Measurements from ENCODE around the gene SLC24A3. TPM values are rescaled to one million over a fixed set of nuclear protein-coding genes. Genes with fewer than 3 reads are reported as not detected.

The SLC24A3 gene
- total and polyA plus RNA-seq, 11 donors: 0.26 to 3.9 (median 0.77) TPM

DNA sequence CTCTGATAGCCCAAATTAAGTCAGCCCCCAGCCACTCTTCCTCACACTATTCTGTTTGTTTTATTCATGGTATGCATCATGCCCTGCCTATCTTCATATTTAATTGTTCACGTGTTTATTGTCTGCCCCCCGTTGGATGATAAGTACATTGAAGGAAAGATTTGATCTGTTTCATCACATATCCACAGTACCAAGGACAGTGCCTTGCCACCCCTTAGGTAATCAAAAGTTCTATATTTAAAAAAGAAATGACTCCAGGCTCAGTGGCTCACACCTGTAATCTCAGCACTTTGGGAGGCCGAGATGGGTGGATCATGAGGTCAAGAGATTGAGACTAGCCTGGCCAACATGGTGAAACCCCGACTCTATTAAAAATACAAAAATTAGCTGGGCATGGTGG, 535.5 kb downstream of the SLC24A3 start:
- peaks cover 0 to 22% (median 2%) of the 10 kb centered on the region in 12 donors for H3K4me1 ChIP-seq

DNA sequence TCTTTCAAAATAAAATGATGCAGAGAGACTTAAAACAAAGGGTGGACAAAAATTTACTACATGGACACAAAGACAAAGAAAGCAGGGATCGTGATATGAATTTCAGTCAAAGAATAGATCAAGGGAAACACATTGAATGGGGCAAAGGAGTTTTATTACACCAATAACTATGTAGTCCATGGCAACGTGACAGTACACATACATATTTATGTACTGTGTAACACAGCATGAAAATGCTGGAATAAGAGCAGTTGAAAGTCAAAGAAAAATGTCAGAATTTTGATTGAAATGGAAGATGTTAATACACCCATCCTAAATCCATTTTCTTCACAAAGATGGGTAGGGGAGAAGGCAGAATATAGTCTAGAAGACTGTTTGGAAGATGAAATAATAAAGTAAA, 536.2 kb downstream of the SLC24A3 start:
- TF ChIP-seq, protein P1, sequence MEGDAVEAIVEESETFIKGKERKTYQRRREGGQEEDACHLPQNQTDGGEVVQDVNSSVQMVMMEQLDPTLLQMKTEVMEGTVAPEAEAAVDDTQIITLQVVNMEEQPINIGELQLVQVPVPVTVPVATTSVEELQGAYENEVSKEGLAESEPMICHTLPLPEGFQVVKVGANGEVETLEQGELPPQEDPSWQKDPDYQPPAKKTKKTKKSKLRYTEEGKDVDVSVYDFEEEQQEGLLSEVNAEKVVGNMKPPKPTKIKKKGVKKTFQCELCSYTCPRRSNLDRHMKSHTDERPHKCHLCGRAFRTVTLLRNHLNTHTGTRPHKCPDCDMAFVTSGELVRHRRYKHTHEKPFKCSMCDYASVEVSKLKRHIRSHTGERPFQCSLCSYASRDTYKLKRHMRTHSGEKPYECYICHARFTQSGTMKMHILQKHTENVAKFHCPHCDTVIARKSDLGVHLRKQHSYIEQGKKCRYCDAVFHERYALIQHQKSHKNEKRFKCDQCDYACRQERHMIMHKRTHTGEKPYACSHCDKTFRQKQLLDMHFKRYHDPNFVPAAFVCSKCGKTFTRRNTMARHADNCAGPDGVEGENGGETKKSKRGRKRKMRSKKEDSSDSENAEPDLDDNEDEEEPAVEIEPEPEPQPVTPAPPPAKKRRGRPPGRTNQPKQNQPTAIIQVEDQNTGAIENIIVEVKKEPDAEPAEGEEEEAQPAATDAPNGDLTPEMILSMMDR (IDR thresholded peaks at IDR 0.05): no peak
- TF ChIP-seq POLR2A (IDR thresholded peaks at IDR 0.05): no peak
- Histone ChIP-seq H3K27ac (no peak overlapping the region), H3K4me3 (no peak overlapping the region), H3K9me3 (peaks cover 0 to 8% (median 0%) of the 10 kb centered on the region in 12 donors), H3K27me3 (no peaks in the 10 kb centered on the region), H3K36me3 (no peaks in the 10 kb centered on the region), H3K4me1 (peaks cover 0 to 15% (median 2%) of the 10 kb centered on the region in 12 donors)
- ATAC-seq: no peak
- intact Hi-C loops (cut with DNase I): no loop called here
- 90 to 95% (median 91%) methylated on average over 2 of the region's 2 CpGs for WGBS, 4 donors
- DNase-seq: no peak

More for the DNA sequence above, 535.5 kb downstream of the SLC24A3 start:
- H3K27ac ChIP-seq: no peak overlapping the region
- no peak for ATAC-seq
- no peak overlapping the region for H3K4me3 ChIP-seq
- TF ChIP-seq, protein P1 (IDR thresholded peaks at IDR 0.05): no peak
- TF ChIP-seq POLR2A (IDR thresholded peaks at IDR 0.05): no peak
- no peaks in the 10 kb centered on the region for H3K27me3 ChIP-seq
- 92 to 98% (median 93%) methylated on average over 4 of the region's 4 CpGs for WGBS, 4 donors
- intact Hi-C loops (cut with DNase I): no loop called here
- no peaks in the 10 kb centered on the region for H3K36me3 ChIP-seq
- no peak for DNase-seq
- H3K9me3 ChIP-seq: peaks cover 0 to 8% (median 0%) of the 10 kb centered on the region in 12 donors

DNA sequence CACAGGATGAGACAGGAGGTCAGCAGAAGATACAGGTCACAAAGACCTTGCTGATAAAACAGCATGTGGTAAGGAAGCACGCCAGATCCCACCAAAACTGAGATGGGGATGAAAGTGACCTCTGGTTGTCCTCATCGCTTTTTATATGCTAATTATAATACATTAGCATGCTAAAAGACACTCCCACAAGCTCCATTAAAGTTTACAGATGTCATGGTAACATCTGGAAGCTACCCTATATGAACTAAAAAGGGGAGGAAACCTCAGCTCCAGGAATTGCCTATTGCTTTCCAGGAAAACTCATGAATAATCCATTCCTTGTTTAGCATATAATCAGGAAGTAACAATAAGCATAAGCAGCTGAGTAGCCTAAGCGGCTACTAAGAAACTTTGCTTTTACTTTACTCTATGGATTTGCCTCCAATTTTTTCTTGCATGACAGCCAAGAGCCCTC, 537.2 kb downstream of the SLC24A3 start:
- H3K36me3 ChIP-seq: no peaks in the 10 kb centered on the region
- DNase-seq: no peak
- H3K27ac ChIP-seq: no peak overlapping the region
- intact Hi-C loops (cut with DNase I): loop anchor here in 1 of 10 donors (10.0 kb wide), 1 partner anchor 55 kb away; no protein-coding TSS in a partner anchor
- peaks cover 0 to 15% (median 2%) of the 10 kb centered on the region in 12 donors for H3K4me1 ChIP-seq
- no peak overlapping the region for H3K4me3 ChIP-seq
- TF ChIP-seq, protein P1 (IDR thresholded peaks at IDR 0.05): no peak
- TF ChIP-seq POLR2A (IDR thresholded peaks at IDR 0.05): no peak
- 47 to 69% (median 55%) methylated on average over 3 of the region's 3 CpGs for WGBS, 4 donors
- H3K27me3 ChIP-seq: no peaks in the 10 kb centered on the region
- H3K9me3 ChIP-seq: peaks cover 0 to 8% (median 0%) of the 10 kb centered on the region in 12 donors
- ATAC-seq: no peak

DNA sequence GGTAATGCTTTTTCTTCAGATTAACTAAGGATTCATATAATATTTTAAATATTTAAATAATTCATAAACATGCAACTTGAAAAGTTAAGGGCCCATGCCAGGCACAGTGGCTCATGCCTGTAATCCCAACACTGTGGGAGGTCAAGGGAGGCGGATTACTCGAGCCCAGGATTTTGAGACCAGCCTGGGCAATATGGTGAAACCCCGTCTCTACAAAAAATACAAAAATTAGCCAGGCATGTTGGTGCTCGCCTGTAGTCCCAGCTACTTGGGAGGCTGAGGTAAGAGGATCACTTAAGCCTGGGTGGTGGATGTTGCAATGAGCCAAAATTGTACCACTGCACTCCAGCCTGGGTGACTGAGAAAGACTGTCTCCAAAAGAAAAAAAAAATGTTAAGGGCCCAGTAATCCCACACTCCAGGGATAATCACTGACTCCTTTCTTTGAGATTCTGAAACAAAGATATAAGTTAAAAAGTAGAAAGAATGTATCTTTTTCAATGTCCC, 537.7 kb downstream of the SLC24A3 start:
- TF ChIP-seq, protein P1 (IDR thresholded peaks at IDR 0.05): no peak
- TF ChIP-seq POLR2A (IDR thresholded peaks at IDR 0.05): no peak
- intact Hi-C loops (cut with DNase I): loop anchor here in 1 of 10 donors (10.0 kb wide), 1 partner anchor 55 kb away; no protein-coding TSS in a partner anchor
- Histone ChIP-seq H3K27ac (no peak overlapping the region), H3K27me3 (no peaks in the 10 kb centered on the region), H3K4me3 (no peak overlapping the region), H3K36me3 (no peaks in the 10 kb centered on the region), H3K9me3 (peaks cover 0 to 7% (median 0%) of the 10 kb centered on the region in 12 donors), H3K4me1 (peaks cover 0 to 15% (median 2%) of the 10 kb centered on the region in 12 donors)
- no peak for DNase-seq
- no peak for ATAC-seq
- 79 to 83% (median 81%) methylated on average over 4 of the region's 4 CpGs for WGBS, 4 donors

Data from heart left ventricle (tissue), 16 donors.